T-helper 1 cell treated with Interleukin-12 subunit alpha and Interleukin-12 subunit beta and Interleukin-4 antibody, amounts not matched to agents 30 μg/mL and 1 μg/mL, for 36 hours (primary cell): Measurements from ENCODE around the gene ITGB3.
"Not testable (repeated sequence)": the region's sequence is repeated elsewhere in the genome, so short reads cannot be mapped to it uniquely, and the experiment has no call there.

Source experiments
- H3K27ac Mint-ChIP-seq: one replicate; pipeline ENCODE4 v1.8.0; 2021; ENCODE audit warnings: mild to moderate bottlenecking, mixed read lengths
- H3K27me3 Mint-ChIP-seq: one replicate; pipeline ENCODE4 v1.8.0; 2021; ENCODE audit warnings: low read depth, mixed read lengths
- H3K36me3 Mint-ChIP-seq: one replicate; pipeline ENCODE4 v1.8.0; 2021; ENCODE audit warnings: low read depth, mixed read lengths
- H3K4me1 Mint-ChIP-seq: one replicate; pipeline ENCODE4 v1.8.0; 2021; ENCODE audit warnings: low read depth, mixed read lengths
- H3K4me3 Mint-ChIP-seq: one replicate; pipeline ENCODE4 v1.8.0; 2021; ENCODE audit warnings: mild to moderate bottlenecking, moderate library complexity, mixed read lengths
- H3K9me3 Mint-ChIP-seq: one replicate; pipeline ENCODE4 v1.8.0; 2021; ENCODE audit warnings: mixed read lengths

The ITGB3 gene

DNA sequence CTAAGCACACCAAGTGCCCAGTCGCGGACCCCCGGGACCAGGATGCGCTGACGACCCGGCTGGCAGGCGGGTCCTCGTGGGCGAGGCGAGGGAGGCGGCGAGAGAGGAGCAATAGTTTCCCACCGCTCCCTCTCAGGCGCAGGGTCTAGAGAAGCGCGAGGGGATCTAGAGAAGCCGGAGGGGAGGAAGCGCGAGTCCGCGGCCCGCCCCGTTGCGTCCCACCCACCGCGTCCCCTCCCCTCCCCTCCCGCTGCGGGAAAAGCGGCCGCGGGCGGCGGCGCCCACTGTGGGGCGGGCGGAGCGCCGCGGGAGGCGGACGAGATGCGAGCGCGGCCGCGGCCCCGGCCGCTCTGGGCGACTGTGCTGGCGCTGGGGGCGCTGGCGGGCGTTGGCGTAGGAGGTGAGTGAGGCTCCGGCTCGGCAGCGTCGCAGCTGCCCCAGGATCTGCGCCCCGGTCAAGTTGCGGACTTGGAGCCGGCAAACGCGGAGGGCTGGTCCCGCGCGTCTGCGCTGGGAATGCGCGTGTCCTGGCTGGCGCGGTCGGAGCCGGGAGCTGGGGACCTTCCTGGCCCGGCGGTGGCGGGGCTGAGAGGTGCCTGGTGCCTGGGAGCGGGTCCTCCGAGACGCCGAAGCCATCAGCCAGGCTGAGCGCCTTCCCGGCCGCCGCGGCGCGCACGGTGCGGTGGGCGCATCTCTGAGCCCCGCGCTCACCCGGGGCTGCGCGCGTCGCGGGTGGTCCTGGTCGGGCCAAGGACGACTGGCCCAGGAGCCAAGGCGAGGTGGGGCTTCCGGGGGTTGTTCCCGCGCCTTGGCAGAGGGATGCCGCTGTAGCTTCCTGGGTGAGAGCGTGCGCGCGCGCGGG is at the start of gene ITGB3:
ITGB3 (plus strand) TSS at position 287 of the 862 bp plus-strand sequence; CDS start at position 322, 35 bp downstream.
- peaks cover 73% of the 10 kb centered on the region for H3K27me3 Mint-ChIP-seq
- H3K36me3 Mint-ChIP-seq: no peaks in the 10 kb centered on the region
- no peaks in the 10 kb centered on the region for H3K9me3 Mint-ChIP-seq
- no peak within 1 kb of the TSS for H3K27ac Mint-ChIP-seq
- H3K4me1 Mint-ChIP-seq: peaks cover 29% of the 10 kb centered on the region
- peak within 1 kb of the TSS; percentile 85 for H3K4me3 Mint-ChIP-seq

DNA sequence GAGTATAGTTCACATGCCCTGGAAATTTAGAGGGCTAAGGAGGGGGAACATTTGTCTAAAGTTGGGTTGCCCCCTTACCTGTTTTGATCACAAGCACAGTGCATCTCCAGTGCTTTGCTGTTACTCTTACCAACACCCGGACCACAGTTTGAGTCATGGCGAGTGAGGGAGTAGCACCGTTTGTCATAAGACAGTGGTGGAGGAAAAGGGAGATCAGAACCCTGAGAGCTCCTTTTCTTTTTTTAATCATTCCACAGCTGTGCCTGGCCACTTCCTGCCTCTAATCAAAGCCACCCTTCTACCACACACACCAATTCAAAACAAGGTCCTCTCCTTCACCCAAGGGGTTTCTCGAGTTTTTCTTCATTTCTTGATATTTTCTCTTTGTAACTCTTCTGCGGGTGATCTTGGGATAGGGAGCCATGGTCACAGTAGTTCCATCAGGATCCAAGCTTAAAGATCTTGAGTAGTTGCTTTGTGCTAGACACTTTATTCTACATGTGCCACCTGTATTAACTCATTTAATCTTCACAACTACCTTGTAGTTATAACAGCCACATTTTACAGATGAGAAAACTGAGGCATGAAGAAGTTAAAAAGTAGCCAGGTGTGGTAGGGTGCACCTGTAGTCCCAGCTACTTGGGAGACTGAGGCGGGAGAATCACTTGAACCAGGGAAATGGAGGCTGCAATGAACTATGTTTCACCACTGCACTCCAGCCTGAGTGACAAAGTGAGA is 49.5 kb upstream of the ITGB3 start:
- Mint-ChIP-seq H3K27ac (peak overlapping the region; percentile 94), H3K4me3 (peak overlapping the region; percentile 60), H3K4me1 (peaks cover 48% of the 10 kb centered on the region), H3K9me3 (no peaks in the 10 kb centered on the region), H3K27me3 (peaks cover 1% of the 10 kb centered on the region), H3K36me3 (no peaks in the 10 kb centered on the region)

DNA sequence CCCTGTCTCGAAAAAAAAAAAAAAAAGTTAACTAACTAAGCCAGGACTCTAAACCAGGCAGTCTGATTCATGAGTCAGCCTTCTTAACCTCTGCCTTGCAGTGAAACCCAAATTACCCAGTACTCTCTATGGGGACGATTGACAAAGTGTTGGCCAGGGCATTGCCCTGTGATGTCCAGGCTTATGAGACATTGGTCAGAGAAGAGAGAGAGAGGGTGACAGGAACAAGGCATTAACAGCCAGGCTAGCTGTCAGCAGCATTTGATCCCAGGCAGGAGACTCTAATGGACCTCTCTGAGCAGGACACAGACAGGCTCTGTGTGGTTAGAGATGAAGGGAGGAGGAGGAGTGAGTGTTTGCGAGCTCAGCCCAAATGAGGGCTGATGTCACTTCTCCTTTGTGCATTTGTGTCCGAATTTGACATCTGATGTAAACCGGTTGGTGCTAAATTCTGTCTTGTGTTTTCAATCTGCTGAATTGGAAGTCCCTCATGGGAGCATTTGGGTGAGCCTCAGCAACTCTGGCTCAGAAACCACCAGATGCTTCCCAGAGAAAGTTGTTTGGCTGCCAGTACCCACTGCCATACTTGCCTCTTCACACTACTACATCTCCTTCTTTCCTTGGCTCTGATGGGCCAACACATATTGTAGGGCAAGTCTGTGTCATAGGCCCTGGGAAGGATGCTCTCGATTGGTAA is 48.8 kb upstream of the ITGB3 start:
- Mint-ChIP-seq H3K27ac (peak overlapping the region; percentile 94), H3K4me3 (peak overlapping the region; percentile 60)

DNA sequence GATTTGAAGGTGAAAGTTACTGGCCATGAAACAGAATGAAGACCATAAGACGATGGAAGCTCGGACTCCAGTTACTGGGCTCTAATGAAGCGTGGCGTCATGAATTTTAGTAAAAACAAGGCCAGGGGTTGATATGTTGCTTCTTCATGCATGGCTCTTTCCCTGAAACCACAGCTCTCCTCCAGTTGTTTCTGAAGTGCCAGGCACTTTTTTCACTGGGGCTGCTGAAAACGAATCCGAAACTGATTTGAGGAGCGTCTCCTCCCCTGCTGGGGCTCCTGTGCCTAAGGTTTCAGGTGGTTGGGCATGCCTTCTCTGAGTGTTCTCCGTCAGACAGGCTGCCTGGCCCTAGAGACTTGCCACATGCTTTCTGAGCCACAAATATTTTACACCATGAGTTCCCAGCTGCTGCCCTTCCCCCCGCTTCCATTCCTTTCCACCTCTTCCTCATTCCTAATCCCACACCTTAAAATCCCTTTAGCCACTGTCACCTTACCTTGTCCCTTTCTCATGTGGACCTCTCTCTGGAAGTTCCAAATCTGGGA is 48.1 kb upstream of the ITGB3 start:
- Mint-ChIP-seq H3K9me3 (no peaks in the 10 kb centered on the region), H3K27ac (peak overlapping the region; percentile 94), H3K4me3 (peak overlapping the region; percentile 60), H3K4me1 (peaks cover 39% of the 10 kb centered on the region), H3K36me3 (no peaks in the 10 kb centered on the region), H3K27me3 (peaks cover 6% of the 10 kb centered on the region)

More for the DNA sequence above, 48.8 kb upstream of the ITGB3 start:
- peaks cover 6% of the 10 kb centered on the region for H3K27me3 Mint-ChIP-seq
- peaks cover 46% of the 10 kb centered on the region for H3K4me1 Mint-ChIP-seq
- H3K36me3 Mint-ChIP-seq: no peaks in the 10 kb centered on the region
- no peaks in the 10 kb centered on the region for H3K9me3 Mint-ChIP-seq

DNA sequence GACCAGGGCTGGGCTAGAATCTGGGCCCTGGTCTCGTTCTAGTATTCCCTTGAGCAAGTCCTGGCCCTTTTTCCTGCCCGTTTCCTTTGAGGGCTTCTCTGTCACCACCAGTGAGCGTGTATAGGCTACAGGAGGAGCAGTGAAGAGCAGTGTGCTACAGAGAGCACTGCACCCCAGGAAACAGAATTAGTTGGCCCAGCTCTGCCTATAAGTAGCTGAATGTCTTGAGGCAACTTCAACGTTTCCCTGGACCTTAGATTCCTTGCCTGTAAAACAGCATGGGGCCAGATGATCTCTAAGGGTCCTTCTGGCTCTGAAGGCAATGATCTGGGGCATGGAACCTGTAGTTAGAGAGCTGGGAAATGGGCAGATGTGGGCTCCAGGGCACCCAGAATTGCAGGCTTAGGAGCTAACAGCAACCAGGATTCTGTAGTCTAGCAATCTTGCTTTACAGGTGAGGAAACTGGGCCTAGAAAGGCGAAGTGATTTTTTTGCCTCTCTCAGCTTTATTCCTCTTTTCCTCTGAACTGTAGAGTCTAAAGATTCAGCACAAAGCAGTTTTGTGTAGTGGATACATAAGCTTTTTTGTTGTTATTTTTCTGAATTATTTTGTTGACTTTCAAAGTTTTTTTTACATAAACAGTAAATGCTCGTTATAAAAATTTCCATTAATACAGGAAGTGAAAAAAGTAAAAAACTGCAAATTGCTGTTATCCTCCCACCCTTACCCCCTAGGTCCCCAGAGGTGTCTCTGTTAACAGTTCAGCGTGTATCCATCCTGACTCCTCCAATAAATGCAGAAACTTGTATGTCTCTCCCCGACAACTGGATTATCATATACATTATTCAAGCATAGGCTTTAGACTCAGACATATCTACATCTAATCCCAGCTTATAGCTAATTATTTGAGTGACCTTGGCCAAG is 46.2 kb upstream of the ITGB3 start:
- H3K9me3 Mint-ChIP-seq: no peaks in the 10 kb centered on the region
- H3K4me1 Mint-ChIP-seq: peaks cover 36% of the 10 kb centered on the region
- H3K27me3 Mint-ChIP-seq: peaks cover 10% of the 10 kb centered on the region
- H3K27ac Mint-ChIP-seq: peak overlapping the region; percentile 18
- no peaks in the 10 kb centered on the region for H3K36me3 Mint-ChIP-seq
- no peak overlapping the region for H3K4me3 Mint-ChIP-seq

DNA sequence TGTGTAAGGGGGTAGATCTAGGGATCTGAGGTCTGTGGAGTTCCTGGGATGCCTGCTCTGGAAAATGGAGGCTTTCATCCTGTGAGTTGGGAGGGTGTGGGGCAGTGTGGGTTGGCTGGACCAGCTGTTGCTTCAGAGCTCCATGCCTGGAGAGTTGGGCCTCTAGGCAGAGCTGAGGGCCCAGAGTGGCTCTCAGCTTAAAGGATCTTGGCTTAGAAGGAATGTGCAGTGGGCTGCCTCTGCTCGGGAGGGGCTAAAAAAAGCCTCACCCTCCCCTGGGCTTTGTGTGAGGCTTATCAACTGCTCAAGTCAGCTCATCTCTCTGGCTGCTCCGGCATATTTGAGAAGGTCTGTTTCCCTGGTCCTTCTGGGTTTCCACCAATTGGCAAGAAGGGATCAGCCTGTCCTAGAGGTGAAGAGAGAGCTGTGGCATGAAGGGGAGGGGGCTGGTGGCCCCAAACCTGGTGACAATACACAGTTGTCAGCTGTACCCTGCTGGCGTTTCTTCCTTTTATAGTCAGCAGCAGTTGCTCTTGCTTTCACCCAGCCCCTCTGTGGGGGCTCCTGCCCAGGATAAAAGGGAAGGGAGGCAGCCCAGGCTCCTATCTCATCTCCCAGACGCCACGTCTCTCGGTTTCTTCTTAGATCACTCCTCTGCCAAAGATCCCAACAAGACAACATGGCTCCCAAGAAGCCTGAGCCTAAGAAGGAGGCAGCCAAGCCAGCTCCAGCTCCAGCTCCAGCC is 44.7 kb upstream of the ITGB3 start, which contains the start of gene MYL4:
MYL4 (plus strand) TSS at position 605 of the 745 bp plus-strand sequence; CDS start at position 680, 75 bp downstream.
- Mint-ChIP-seq H3K27ac (no peak within 1 kb of the TSS), H3K27me3 (peaks cover 22% of the 10 kb centered on the region), H3K36me3 (no peaks in the 10 kb centered on the region), H3K4me1 (peaks cover 29% of the 10 kb centered on the region), H3K4me3 (no peak within 1 kb of the TSS), H3K9me3 (no peaks in the 10 kb centered on the region)

DNA sequence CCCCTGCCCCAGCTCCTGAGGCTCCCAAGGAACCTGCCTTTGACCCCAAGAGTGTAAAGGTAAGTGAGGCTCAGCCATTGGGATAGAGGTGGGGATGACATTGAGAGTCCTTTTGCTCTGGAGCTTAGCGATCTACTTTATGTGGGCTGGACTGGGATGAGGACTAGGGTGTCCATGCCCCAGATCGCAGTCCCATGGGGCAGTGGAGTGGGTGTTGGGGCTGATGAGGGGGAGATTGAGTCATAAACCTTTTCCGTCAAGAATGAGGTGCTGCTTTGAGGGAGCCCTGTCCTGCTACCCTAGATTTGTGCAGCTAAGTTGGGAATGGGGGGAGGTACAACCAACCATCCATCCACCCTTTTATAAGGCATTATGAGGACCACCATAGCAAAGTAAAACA is 44.1 kb upstream of the ITGB3 start:
- H3K9me3 Mint-ChIP-seq: no peaks in the 10 kb centered on the region
- peaks cover 28% of the 10 kb centered on the region for H3K27me3 Mint-ChIP-seq
- H3K36me3 Mint-ChIP-seq: no peaks in the 10 kb centered on the region
- peaks cover 23% of the 10 kb centered on the region for H3K4me1 Mint-ChIP-seq
- H3K27ac Mint-ChIP-seq: no peak overlapping the region
- no peak overlapping the region for H3K4me3 Mint-ChIP-seq

DNA sequence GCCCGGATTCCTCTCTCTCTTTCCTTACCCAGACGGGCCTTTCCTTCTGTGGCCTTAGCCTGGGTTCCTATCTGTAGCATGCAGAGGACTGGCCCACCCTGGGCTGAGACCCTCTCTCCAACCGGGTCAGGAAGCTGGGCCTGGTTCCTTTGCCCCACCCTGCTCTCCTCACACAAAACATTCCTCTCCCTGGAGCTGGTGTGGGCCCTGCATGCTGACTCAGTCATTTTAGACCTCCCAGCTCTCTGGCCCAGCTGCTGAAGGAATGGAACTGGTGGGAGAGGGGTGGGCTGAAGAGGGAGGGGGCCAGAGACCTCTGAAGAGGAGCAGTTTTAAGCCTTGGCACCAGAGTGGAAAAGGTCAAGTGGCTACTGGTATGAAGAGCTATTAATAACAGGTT is 43.5 kb upstream of the ITGB3 start:
- no peaks in the 10 kb centered on the region for H3K9me3 Mint-ChIP-seq
- H3K27ac Mint-ChIP-seq: no peak overlapping the region
- H3K27me3 Mint-ChIP-seq: peaks cover 31% of the 10 kb centered on the region
- H3K4me1 Mint-ChIP-seq: peaks cover 17% of the 10 kb centered on the region
- H3K36me3 Mint-ChIP-seq: no peaks in the 10 kb centered on the region
- H3K4me3 Mint-ChIP-seq: no peak overlapping the region

DNA sequence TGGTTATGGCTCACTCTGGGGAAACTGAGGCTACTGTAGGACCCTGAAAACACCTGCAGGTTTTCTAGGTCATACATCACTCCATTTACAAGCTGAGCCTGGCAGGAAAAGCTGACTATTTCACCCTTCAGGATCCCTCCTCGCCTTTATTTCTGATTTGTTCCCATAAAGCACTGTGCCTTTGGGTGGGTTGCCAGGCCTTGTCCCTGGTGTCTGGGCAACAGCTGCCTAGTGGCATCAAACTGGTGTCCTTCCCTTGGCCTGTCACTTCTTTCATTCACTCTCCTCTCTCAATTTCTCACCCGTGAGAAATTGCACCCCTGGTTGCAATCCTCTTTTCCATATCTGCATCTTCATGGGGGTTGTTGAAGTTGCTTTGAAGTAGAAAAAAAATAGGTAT is 42.8 kb upstream of the ITGB3 start:
- no peaks in the 10 kb centered on the region for H3K36me3 Mint-ChIP-seq
- no peak overlapping the region for H3K27ac Mint-ChIP-seq
- peaks cover 35% of the 10 kb centered on the region for H3K27me3 Mint-ChIP-seq
- H3K4me3 Mint-ChIP-seq: no peak overlapping the region
- peaks cover 10% of the 10 kb centered on the region for H3K4me1 Mint-ChIP-seq
- no peaks in the 10 kb centered on the region for H3K9me3 Mint-ChIP-seq

DNA sequence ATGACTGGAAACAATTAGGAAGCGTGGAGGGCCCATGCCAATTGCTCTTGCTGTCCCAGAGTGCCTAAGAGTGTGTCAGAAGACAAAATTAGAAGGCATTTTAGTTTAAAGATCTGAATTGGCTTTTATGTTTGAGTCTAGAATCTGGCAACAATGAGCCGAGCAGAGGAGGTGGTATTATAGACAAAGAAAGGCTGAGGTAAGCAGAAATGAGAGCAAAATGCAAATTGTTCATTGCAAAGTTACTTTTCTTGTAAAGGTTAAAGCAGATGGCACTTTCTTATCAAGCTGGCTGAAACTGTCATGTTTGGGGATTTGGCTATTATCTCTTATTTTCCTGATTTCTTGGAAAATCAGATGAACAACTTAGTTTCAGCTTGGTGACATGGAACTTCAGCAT is 41.2 kb upstream of the ITGB3 start:
- H3K4me3 Mint-ChIP-seq: no peak overlapping the region
- H3K27me3 Mint-ChIP-seq: peaks cover 42% of the 10 kb centered on the region
- H3K4me1 Mint-ChIP-seq: peaks cover 11% of the 10 kb centered on the region
- no peaks in the 10 kb centered on the region for H3K9me3 Mint-ChIP-seq
- no peak overlapping the region for H3K27ac Mint-ChIP-seq
- H3K36me3 Mint-ChIP-seq: no peaks in the 10 kb centered on the region

DNA sequence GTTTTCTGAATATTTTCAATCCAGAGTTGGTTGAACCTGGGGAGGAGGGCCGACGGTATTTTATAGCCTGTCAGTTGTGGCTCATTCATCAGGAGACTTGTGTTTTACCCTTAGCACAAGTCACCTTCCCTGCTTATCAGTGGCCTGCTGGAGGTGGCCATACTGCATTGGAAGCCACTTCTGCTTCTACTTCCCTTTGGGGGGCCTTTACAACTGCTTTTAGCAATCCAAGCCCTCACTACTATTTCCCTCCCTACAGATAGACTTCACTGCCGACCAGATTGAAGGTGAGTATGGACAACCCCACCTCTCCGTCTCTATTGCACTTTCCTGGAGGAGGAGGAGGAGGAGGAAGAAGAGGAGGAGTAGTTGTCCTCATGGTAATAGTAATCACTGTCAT is 40.1 kb upstream of the ITGB3 start:
- Mint-ChIP-seq H3K27ac (no peak overlapping the region), H3K27me3 (peaks cover 42% of the 10 kb centered on the region), H3K4me1 (peaks cover 12% of the 10 kb centered on the region), H3K9me3 (no peaks in the 10 kb centered on the region), H3K4me3 (no peak overlapping the region), H3K36me3 (no peaks in the 10 kb centered on the region)

DNA sequence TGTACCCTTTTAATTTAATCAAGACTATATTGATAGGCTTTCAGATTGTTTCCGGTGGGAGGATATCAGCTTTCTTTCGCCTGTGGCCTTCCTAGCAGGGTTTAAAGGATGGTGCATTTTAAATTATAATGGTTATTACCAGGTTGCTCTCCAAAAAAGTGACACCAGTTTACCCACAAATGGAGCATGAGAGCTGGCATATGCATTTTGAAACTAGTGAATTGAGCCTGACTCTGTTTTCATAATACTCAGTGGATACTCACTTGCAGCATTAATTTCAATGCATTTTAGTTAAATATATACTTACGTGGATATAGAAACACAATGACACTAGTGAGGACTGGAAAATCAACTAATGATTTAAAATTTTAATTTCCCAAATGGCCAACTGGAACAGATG is 38.7 kb upstream of the ITGB3 start:
- Mint-ChIP-seq H3K9me3 (no peaks in the 10 kb centered on the region), H3K27ac (no peak overlapping the region), H3K4me1 (peaks cover 22% of the 10 kb centered on the region), H3K36me3 (no peaks in the 10 kb centered on the region), H3K27me3 (peaks cover 36% of the 10 kb centered on the region), H3K4me3 (no peak overlapping the region)

DNA sequence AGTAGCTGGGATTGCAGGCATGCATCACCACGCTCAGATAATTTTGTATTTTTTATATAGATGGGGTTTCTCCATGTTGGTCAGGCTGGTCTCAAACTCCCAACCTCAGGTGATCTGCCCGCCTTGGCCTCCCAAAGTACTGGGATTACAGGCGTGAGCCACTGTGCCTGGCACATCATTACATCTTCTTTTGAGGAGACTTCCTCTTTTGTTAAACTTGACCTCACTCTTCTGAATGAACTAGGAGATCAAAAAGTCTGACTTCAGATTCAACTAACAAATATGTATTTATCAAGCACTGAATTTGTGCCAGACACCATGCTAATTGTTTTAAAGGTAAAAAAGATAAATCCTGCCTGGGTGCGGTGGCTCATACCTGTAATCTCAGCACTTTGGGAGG is 36.8 kb upstream of the ITGB3 start:
- Mint-ChIP-seq H3K27me3 (peaks cover 36% of the 10 kb centered on the region), H3K27ac (peak overlapping the region; percentile 20), H3K4me1 (peaks cover 33% of the 10 kb centered on the region)
- not testable (repeated sequence) for H3K9me3 Mint-ChIP-seq, H3K4me3 Mint-ChIP-seq, H3K36me3 Mint-ChIP-seq
